Measurements from ENCODE around the gene CABYR. TPM values are rescaled to one million over a fixed set of nuclear protein-coding genes. Genes with fewer than 3 reads are reported as not detected.

The CABYR gene
- total and polyA plus RNA-seq, 2 donors (not counting 1 experiment from before 2014, with no cell fraction given): 1.7 to 4.4 TPM

- CTCF ChIA-PET: interaction anchor here (1.6 kb wide), 1 partner anchor 11 kb away, joined by 21 read pairs; no protein-coding TSS in a partner anchor
- no peaks in the 10 kb centered on the region for H4K20me1 ChIP-seq (ENCODE audit: control insufficient read depth, insufficient read depth, low read length, poor library complexity, severe bottlenecking)
- TF ChIP-seq EZH2 (IDR thresholded peaks at IDR 0.05; ENCODE audit: borderline replicate concordance, insufficient read depth, low read depth, low read length, poor library complexity, severe bottlenecking) (no peak), CTCF (IDR thresholded peaks at IDR 0.05) (no peak)
- H3K27ac ChIP-seq (ENCODE audit: low read length in 2 of 2): peak overlapping the region in 1 of 2 donors; percentile 11
- H3K9me3 ChIP-seq (ENCODE audit: control extremely low read depth in 1 of 3, control insufficient read depth in 2 of 3, insufficient read depth in 1 of 3, low read length in 2 of 3): no peaks in the 10 kb centered on the region
- intact Hi-C loops (cut with micrococcal nuclease): no loop called here
- ATAC-seq (ENCODE audit: low read depth) (peak; percentile 58), DNase-seq (peak; percentile 52)
- peaks cover 23% of the 10 kb centered on the region for H3K4me1 Mint-ChIP-seq
- H3K27me3 Mint-ChIP-seq: peaks cover 5% of the 10 kb centered on the region
- H2AFZ ChIP-seq (ENCODE audit: insufficient read depth, low read depth, low read length, poor library complexity, severe bottlenecking): peak overlapping the region; percentile 55
- peak overlapping the region; percentile 55 for H3K4me2 ChIP-seq (replicated peaks; ENCODE audit: low read depth, low read length, poor library complexity, severe bottlenecking)
- no peaks in the 10 kb centered on the region for H3K79me2 ChIP-seq (ENCODE audit: control insufficient read depth, insufficient read depth, low read length)
- peaks cover 11 to 14% of the 10 kb centered on the region in 2 donors for H3K4me1 ChIP-seq (ENCODE audit: control insufficient read depth in 2 of 2, insufficient read depth in 2 of 2, low read length in 2 of 2)
- H3K36me3 ChIP-seq (replicated peaks in 1 of 2; ENCODE audit: control extremely low read depth in 1 of 2, control insufficient read depth in 1 of 2, extremely low read depth in 1 of 2, insufficient read depth in 2 of 2, low read length in 1 of 2): no peaks in the 10 kb centered on the region
- H3K27me3 ChIP-seq (replicated peaks in 1 of 4; ENCODE audit: control extremely low read depth in 1 of 4, control insufficient read depth in 3 of 4, insufficient read depth in 4 of 4, low read length in 3 of 4): peaks cover 0 to 3% (median 0%) of the 10 kb centered on the region in 4 experiments
- WGBS (ENCODE audit: insufficient coverage): 6% methylated on average over 3 of the region's 5 CpGs
- POLR2A ChIA-PET: no interaction called here
- no peak overlapping the region for H3K9ac ChIP-seq (ENCODE audit: low read length)
- H3K4me3 ChIP-seq (ENCODE audit: control extremely low read depth in 1 of 5, extremely low read depth in 1 of 5, insufficient read depth in 1 of 5, low read depth in 2 of 5, low read length in 4 of 5): peak overlapping the region in 1 of 5 experiments; percentile 28
- peak overlapping the region; percentile 79 for H3K4me3 Mint-ChIP-seq
- no peak overlapping the region for H3K27ac Mint-ChIP-seq
- H3K9me3 Mint-ChIP-seq (ENCODE audit: insufficient read depth): no peaks in the 10 kb centered on the region
Observed at GRCh38 chr18:24187049-24187448, 48.2 kb downstream of the CABYR start.

DNA sequence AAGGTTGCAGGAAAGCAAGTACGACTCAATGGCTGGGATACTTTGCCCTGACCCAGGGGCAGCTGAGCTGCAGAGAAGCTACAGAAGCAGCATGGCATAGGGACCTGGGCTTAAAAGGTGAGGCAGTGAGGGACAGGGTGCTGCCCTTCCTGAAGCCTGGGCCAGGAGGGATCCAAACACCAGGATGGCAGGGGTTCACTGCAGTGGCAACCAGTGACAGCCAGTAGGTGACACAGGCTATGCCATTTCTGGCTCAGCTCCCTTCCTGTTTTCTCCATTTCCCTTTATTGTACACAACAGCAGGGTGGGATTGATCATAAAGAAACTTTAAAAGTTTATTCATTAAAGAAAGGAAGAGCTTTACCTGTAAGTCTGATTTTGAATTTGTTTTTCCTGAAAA lies 48.8 kb downstream of the CABYR start:
- no peaks in the 10 kb centered on the region for H3K79me2 ChIP-seq (ENCODE audit: control insufficient read depth, insufficient read depth, low read length)
- H4K20me1 ChIP-seq (ENCODE audit: control insufficient read depth, insufficient read depth, low read length, poor library complexity, severe bottlenecking): no peaks in the 10 kb centered on the region
- no peak overlapping the region for H3K4me3 ChIP-seq (ENCODE audit: control extremely low read depth in 1 of 5, extremely low read depth in 1 of 5, insufficient read depth in 1 of 5, low read depth in 2 of 5, low read length in 4 of 5)
- H3K9ac ChIP-seq (ENCODE audit: low read length): no peak overlapping the region
- H2AFZ ChIP-seq (ENCODE audit: insufficient read depth, low read depth, low read length, poor library complexity, severe bottlenecking): peak overlapping the region; percentile 55
- POLR2A ChIA-PET: no interaction called here
- DNase-seq (no peak), ATAC-seq (ENCODE audit: low read depth) (no peak)
- peaks cover 8% of the 10 kb centered on the region for H3K27me3 Mint-ChIP-seq
- peak overlapping the region; percentile 55 for H3K4me2 ChIP-seq (replicated peaks; ENCODE audit: low read depth, low read length, poor library complexity, severe bottlenecking)
- WGBS (ENCODE audit: insufficient coverage): 92% methylated on average over 1 of the region's 1 CpG
- H3K9me3 Mint-ChIP-seq (ENCODE audit: insufficient read depth): no peaks in the 10 kb centered on the region
- CTCF ChIA-PET: interaction anchor here (1.6 kb wide), 1 partner anchor 12 kb away, joined by 21 read pairs; no protein-coding TSS in a partner anchor
- H3K27ac ChIP-seq (ENCODE audit: low read length in 2 of 2): no peak overlapping the region
- TF ChIP-seq CTCF (IDR thresholded peaks at IDR 0.05) (no peak), EZH2 (IDR thresholded peaks at IDR 0.05; ENCODE audit: borderline replicate concordance, insufficient read depth, low read depth, low read length, poor library complexity, severe bottlenecking) (no peak)
- no peaks in the 10 kb centered on the region for H3K9me3 ChIP-seq (ENCODE audit: control extremely low read depth in 1 of 3, control insufficient read depth in 2 of 3, insufficient read depth in 1 of 3, low read length in 2 of 3)
- H3K4me3 Mint-ChIP-seq: no peak overlapping the region
- peaks cover 0 to 3% (median 0%) of the 10 kb centered on the region in 4 experiments for H3K27me3 ChIP-seq (replicated peaks in 1 of 4; ENCODE audit: control extremely low read depth in 1 of 4, control insufficient read depth in 3 of 4, insufficient read depth in 4 of 4, low read length in 3 of 4)
- no peaks in the 10 kb centered on the region for H3K36me3 ChIP-seq (replicated peaks in 1 of 2; ENCODE audit: control extremely low read depth in 1 of 2, control insufficient read depth in 1 of 2, extremely low read depth in 1 of 2, insufficient read depth in 2 of 2, low read length in 1 of 2)
- intact Hi-C loops (cut with micrococcal nuclease): no loop called here
- peaks cover 11 to 14% of the 10 kb centered on the region in 2 donors for H3K4me1 ChIP-seq (ENCODE audit: control insufficient read depth in 2 of 2, insufficient read depth in 2 of 2, low read length in 2 of 2)
- H3K4me1 Mint-ChIP-seq: peaks cover 23% of the 10 kb centered on the region
- H3K27ac Mint-ChIP-seq: no peak overlapping the region
